Measurements from ENCODE around the gene PMEPA1. TPM values are rescaled to one million over a fixed set of nuclear protein-coding genes. Genes with fewer than 3 reads are reported as not detected.

The PMEPA1 gene
- total and polyA plus RNA-seq, 4 donors = 14.3 to 30.5 (median 19.7) TPM

DNA sequence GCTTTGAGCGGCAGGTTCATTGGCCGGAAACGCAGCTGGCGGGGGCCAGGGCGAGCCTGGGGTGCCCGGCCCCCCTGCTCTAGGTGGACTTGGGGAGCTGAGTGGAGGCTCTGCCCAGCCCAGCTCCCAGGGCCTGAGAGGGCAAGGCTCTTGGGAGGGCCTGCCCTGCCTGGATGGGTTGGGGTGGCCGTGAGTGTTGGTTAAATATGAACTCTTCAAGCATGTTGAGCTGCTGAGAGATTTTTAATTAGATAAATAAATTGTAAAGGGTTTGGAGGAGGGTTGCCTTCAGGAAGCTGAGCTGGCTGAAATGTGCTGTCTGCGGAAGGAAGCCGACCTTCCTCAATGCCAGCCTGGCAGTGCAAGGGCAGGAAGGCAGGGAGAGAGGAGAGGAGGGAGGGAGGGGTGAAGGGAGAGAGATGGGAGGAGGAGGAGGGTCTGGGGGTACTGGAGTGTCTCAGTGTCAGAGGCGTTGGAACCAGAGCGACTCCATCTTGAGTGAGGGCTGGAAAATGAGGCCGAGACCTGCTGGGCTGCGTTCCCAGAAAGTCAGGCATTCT lies 39.4 kb upstream of the PMEPA1 start:
- WGBS (ENCODE audit: insufficient coverage) = 23% methylated on average over 11 of the region's 13 CpGs
- H3K27me3 ChIP-seq (ENCODE audit: control insufficient read depth, insufficient read depth, low read length) = no peaks in the 10 kb centered on the region
- H3K9me3 ChIP-seq (ENCODE audit: control insufficient read depth, insufficient read depth, low read length) = no peaks in the 10 kb centered on the region
- peak overlapping the region; percentile 58 for H3K27ac ChIP-seq (ENCODE audit: low read depth, low read length)
- H3K4me1 ChIP-seq (ENCODE audit: control insufficient read depth, insufficient read depth, low read length) = peaks cover 30% of the 10 kb centered on the region
- peak overlapping the region; percentile 20 for H3K4me3 ChIP-seq (ENCODE audit: low read depth, low read length)
- no peaks in the 10 kb centered on the region for H3K36me3 ChIP-seq (ENCODE audit: control insufficient read depth, insufficient read depth, low read length)
- DNase-seq (ENCODE audit: low read depth in 4 of 6, low spot score in 6 of 6) = peak in 1 of 6 donors; percentile 67

GRCh38 chr20:57748601-57749130 lies 38.9 kb upstream of the PMEPA1 start:
- H3K36me3 ChIP-seq (ENCODE audit: control insufficient read depth, insufficient read depth, low read length) = no peaks in the 10 kb centered on the region
- H3K27me3 ChIP-seq (ENCODE audit: control insufficient read depth, insufficient read depth, low read length) = no peaks in the 10 kb centered on the region
- peak overlapping the region; percentile 20 for H3K4me3 ChIP-seq (ENCODE audit: low read depth, low read length)
- peak overlapping the region; percentile 58 for H3K27ac ChIP-seq (ENCODE audit: low read depth, low read length)
- 11% methylated on average over 27 of the region's 29 CpGs for WGBS (ENCODE audit: insufficient coverage)
- DNase-seq (ENCODE audit: low read depth in 4 of 6, low spot score in 6 of 6) = peak in 5 of 6 donors; percentile 33 to 94 (median 48)
- H3K4me1 ChIP-seq (ENCODE audit: control insufficient read depth, insufficient read depth, low read length) = peaks cover 27% of the 10 kb centered on the region
- no peaks in the 10 kb centered on the region for H3K9me3 ChIP-seq (ENCODE audit: control insufficient read depth, insufficient read depth, low read length)

DNA sequence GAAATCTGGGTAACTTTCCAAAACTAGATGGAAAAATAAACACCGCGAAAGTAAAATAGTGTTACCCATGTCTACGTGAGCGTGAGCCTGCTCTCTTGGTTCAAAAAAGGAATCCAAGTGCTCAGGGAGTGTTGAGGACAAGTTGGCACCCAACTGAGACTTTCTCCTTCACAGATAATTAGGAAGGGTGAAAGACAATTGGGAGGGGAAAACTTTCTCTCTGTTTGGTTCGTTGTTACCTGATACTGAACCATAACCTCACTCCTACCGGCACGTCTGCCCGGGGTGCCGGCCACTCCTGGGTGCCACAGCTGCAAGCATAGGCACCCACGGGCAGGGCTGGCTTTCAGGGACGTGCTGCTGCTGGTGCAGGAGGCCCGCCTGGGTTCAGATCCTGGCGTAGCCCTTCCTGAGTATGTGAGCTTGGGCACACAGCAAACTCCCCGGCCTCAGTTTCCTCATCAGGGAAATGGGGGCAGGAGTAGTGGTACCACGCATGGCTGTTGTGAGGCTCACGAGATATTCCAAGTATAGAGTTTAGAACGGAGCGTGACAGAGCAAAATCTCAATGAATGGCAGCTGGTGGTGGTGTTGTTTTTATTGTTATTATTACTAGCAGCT lies 38.2 kb upstream of the PMEPA1 start:
- no peak for DNase-seq (ENCODE audit: low read depth in 4 of 6, low spot score in 6 of 6)
- no peaks in the 10 kb centered on the region for H3K36me3 ChIP-seq (ENCODE audit: control insufficient read depth, insufficient read depth, low read length)
- H3K27ac ChIP-seq (ENCODE audit: low read depth, low read length) = peak overlapping the region; percentile 58
- H3K27me3 ChIP-seq (ENCODE audit: control insufficient read depth, insufficient read depth, low read length) = no peaks in the 10 kb centered on the region
- no peak overlapping the region for H3K4me3 ChIP-seq (ENCODE audit: low read depth, low read length)
- WGBS (ENCODE audit: insufficient coverage) = 64% methylated on average over 9 of the region's 18 CpGs
- no peaks in the 10 kb centered on the region for H3K9me3 ChIP-seq (ENCODE audit: control insufficient read depth, insufficient read depth, low read length)
- peaks cover 22% of the 10 kb centered on the region for H3K4me1 ChIP-seq (ENCODE audit: control insufficient read depth, insufficient read depth, low read length)

GRCh38 chr20:57746832-57747404 lies 37.1 kb upstream of the PMEPA1 start:
- Histone ChIP-seq H3K4me3 (ENCODE audit: low read depth, low read length) (no peak overlapping the region), H3K27ac (ENCODE audit: low read depth, low read length) (no peak overlapping the region), H3K9me3 (ENCODE audit: control insufficient read depth, insufficient read depth, low read length) (no peaks in the 10 kb centered on the region), H3K36me3 (ENCODE audit: control insufficient read depth, insufficient read depth, low read length) (no peaks in the 10 kb centered on the region), H3K4me1 (ENCODE audit: control insufficient read depth, insufficient read depth, low read length) (peaks cover 22% of the 10 kb centered on the region), H3K27me3 (ENCODE audit: control insufficient read depth, insufficient read depth, low read length) (no peaks in the 10 kb centered on the region)
- WGBS (ENCODE audit: insufficient coverage) = 75% methylated on average over 4 of the region's 7 CpGs
- no peak for DNase-seq (ENCODE audit: low read depth in 4 of 6, low spot score in 6 of 6)

- Histone ChIP-seq H3K27me3 (ENCODE audit: control insufficient read depth, insufficient read depth, low read length) (no peaks in the 10 kb centered on the region), H3K9me3 (ENCODE audit: control insufficient read depth, insufficient read depth, low read length) (no peaks in the 10 kb centered on the region), H3K27ac (ENCODE audit: low read depth, low read length) (no peak overlapping the region), H3K4me3 (ENCODE audit: low read depth, low read length) (no peak overlapping the region), H3K36me3 (ENCODE audit: control insufficient read depth, insufficient read depth, low read length) (no peaks in the 10 kb centered on the region), H3K4me1 (ENCODE audit: control insufficient read depth, insufficient read depth, low read length) (peaks cover 22% of the 10 kb centered on the region)
- 88% methylated on average over 13 of the region's 13 CpGs for WGBS (ENCODE audit: insufficient coverage)
- DNase-seq (ENCODE audit: low read depth in 4 of 6, low spot score in 6 of 6) = no peak
Observed at GRCh38 chr20:57746201-57746600, 36.4 kb upstream of the PMEPA1 start.

- H3K4me1 ChIP-seq (ENCODE audit: control insufficient read depth, insufficient read depth, low read length) = peaks cover 19% of the 10 kb centered on the region
- WGBS (ENCODE audit: insufficient coverage) = 100% methylated on average over 1 of the region's 6 CpGs
- no peaks in the 10 kb centered on the region for H3K27me3 ChIP-seq (ENCODE audit: control insufficient read depth, insufficient read depth, low read length)
- H3K36me3 ChIP-seq (ENCODE audit: control insufficient read depth, insufficient read depth, low read length) = no peaks in the 10 kb centered on the region
- H3K4me3 ChIP-seq (ENCODE audit: low read depth, low read length) = no peak overlapping the region
- no peak overlapping the region for H3K27ac ChIP-seq (ENCODE audit: low read depth, low read length)
- H3K9me3 ChIP-seq (ENCODE audit: control insufficient read depth, insufficient read depth, low read length) = no peaks in the 10 kb centered on the region
- DNase-seq (ENCODE audit: low read depth in 4 of 6, low spot score in 6 of 6) = no peak
Observed at GRCh38 chr20:57744206-57744605, 34.4 kb upstream of the PMEPA1 start.

DNA sequence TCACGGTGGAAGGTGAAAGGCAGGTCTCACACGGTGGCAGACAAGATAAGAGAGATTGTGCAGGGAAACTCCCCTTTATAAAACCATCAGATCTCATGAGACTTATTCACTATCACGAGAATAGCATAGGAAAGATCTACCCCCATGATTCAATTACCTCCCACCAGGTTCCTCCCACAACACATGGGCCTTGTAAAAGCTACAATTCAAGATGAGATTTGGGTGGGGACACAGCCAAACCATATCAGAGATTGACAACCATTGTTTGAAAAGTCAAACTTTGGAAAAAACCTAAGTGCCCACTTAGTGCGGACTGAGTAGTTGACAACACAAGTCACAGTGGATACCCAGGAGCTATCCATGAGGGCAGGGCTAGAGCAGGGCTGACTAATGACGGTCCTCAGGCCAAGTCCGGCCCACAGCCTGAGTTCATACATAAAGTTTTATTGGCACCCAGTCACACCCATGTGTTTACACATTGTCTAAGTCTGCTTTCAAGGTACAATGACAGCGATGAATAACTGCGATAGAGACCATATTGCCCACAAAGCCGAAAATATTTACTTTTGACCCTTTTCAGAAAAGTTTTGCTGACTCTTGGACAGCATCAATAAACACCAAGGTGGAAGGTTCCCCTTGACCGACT lies 33.8 kb upstream of the PMEPA1 start:
- DNase-seq (ENCODE audit: low read depth in 4 of 6, low spot score in 6 of 6) = no peak
- Histone ChIP-seq H3K4me3 (ENCODE audit: low read depth, low read length) (no peak overlapping the region), H3K9me3 (ENCODE audit: control insufficient read depth, insufficient read depth, low read length) (no peaks in the 10 kb centered on the region), H3K36me3 (ENCODE audit: control insufficient read depth, insufficient read depth, low read length) (no peaks in the 10 kb centered on the region), H3K27me3 (ENCODE audit: control insufficient read depth, insufficient read depth, low read length) (no peaks in the 10 kb centered on the region), H3K4me1 (ENCODE audit: control insufficient read depth, insufficient read depth, low read length) (peaks cover 13% of the 10 kb centered on the region), H3K27ac (ENCODE audit: low read depth, low read length) (no peak overlapping the region)
- 88% methylated on average over 7 of the region's 10 CpGs for WGBS (ENCODE audit: insufficient coverage)

DNA sequence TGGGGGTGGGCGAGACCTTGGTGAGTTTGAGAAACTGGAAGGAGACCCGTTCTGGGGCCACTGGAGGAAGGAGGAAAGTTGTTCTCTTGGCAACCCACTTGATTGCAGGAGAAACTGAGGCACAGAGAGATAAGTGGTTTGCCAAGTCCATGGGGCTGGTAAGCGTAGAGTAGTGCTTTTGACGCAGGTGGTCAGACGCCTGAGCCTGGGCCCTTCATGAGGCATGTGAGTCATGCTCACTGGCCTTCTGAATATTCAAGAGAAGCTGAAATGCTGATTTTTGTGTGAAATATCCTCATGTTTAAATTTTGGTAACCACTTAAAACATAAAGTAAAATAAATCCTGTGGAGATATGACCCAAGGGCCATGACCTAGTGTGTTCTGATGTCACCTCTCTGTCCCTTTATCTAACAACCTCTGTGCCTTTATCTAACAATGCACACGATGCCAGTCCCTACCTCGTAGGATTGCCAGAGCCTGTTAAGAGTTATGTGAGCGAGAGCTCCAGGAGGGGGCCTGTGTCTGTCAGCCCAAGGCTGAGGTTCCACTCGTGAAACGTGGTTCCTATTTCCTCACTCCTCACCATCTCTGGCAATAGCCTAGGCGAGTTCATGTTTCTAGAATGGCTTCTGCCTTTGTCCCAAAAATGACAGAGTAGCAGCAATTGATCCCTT lies 32.8 kb upstream of the PMEPA1 start:
- H3K36me3 ChIP-seq (ENCODE audit: control insufficient read depth, insufficient read depth, low read length) = no peaks in the 10 kb centered on the region
- no peak overlapping the region for H3K4me3 ChIP-seq (ENCODE audit: low read depth, low read length)
- no peak overlapping the region for H3K27ac ChIP-seq (ENCODE audit: low read depth, low read length)
- no peaks in the 10 kb centered on the region for H3K9me3 ChIP-seq (ENCODE audit: control insufficient read depth, insufficient read depth, low read length)
- 83% methylated on average over 10 of the region's 11 CpGs for WGBS (ENCODE audit: insufficient coverage)
- H3K4me1 ChIP-seq (ENCODE audit: control insufficient read depth, insufficient read depth, low read length) = peaks cover 5% of the 10 kb centered on the region
- peak in 1 of 6 donors; percentile 49 for DNase-seq (ENCODE audit: low read depth in 4 of 6, low spot score in 6 of 6)
- no peaks in the 10 kb centered on the region for H3K27me3 ChIP-seq (ENCODE audit: control insufficient read depth, insufficient read depth, low read length)

GRCh38 chr20:57738484-57738883 lies 28.7 kb upstream of the PMEPA1 start:
- WGBS (ENCODE audit: insufficient coverage) = no CpG with 5 or more reads among the region's 2 CpGs

More at GRCh38 chr20:57738484-57738883, 28.7 kb upstream of the PMEPA1 start:
- DNase-seq (ENCODE audit: low read depth in 4 of 6, low spot score in 6 of 6) = no peak
- no peak overlapping the region for H3K27ac ChIP-seq (ENCODE audit: low read depth, low read length)
- H3K36me3 ChIP-seq (ENCODE audit: control insufficient read depth, insufficient read depth, low read length) = no peaks in the 10 kb centered on the region
- H3K4me1 ChIP-seq (ENCODE audit: control insufficient read depth, insufficient read depth, low read length) = no peaks in the 10 kb centered on the region
- H3K9me3 ChIP-seq (ENCODE audit: control insufficient read depth, insufficient read depth, low read length) = no peaks in the 10 kb centered on the region
- H3K27me3 ChIP-seq (ENCODE audit: control insufficient read depth, insufficient read depth, low read length) = no peaks in the 10 kb centered on the region
- no peak overlapping the region for H3K4me3 ChIP-seq (ENCODE audit: low read depth, low read length)

All from spinal cord (tissue), 10 donors.